ENCODE measurements around the gene TMEM120B.

GRCh38 chr12:121774968-121775474, 62.5 kb downstream of the TMEM120B start:
- TF ChIP-seq POLR2A (IDR thresholded peaks at IDR 0.05) (no peak), CTCF (IDR thresholded peaks at IDR 0.05) (no peak)

Data from lower leg skin (tissue), 3 donors.